Peyer's patch (tissue), 4 donors: ENCODE measurements around the gene CCDC38. TPM values are rescaled to one million over a fixed set of nuclear protein-coding genes. Genes with fewer than 3 reads are reported as not detected.

Experiments used
- DNase-seq, 3 donors: peaks; one replicate each; pipeline ENCODE4 v3.0.0-alpha.2; 2017 to 2019
- H3K27ac ChIP-seq, 4 donors: fragments of 200-600 bp; sonication (generic); one replicate each; pipeline ENCODE4 v1.5.1; 2016 to 2019
- H3K27me3 ChIP-seq, 2 donors: fragments of 200-600 bp; sonication (generic); one replicate each; pipeline ENCODE4 v1.5.1; 2019
- H3K36me3 ChIP-seq, 3 donors: fragments of 200-600 bp; sonication (generic); one replicate each; pipeline ENCODE4 v1.5.1; 2016 to 2019
- H3K4me1 ChIP-seq, 4 donors: fragments of 200-600 bp; sonication (generic); one replicate each; pipeline ENCODE4 v1.5.1; 2016 to 2019
- H3K4me3 ChIP-seq, 4 donors: fragments of 200-600 bp; sonication (generic); 1 replicate in 3 of 4; 2 replicates in 1 of 4; pipeline ENCODE4 v1.5.1; 2016 to 2019; ENCODE audit warnings: mild to moderate bottlenecking in 1 of 4
- H3K9me3 ChIP-seq, 4 donors: fragments of 200-600 bp; sonication (generic); one replicate each; pipeline ENCODE4 v1.5.1; 2016 to 2019; ENCODE audit warnings: mild to moderate bottlenecking in 1 of 4
- POLR2A ChIP-seq, 2 donors: fragments of 450-650 bp; IDR thresholded peaks; one replicate each; pipeline ENCODE4 v1.5.1; 2017; ENCODE audit warnings: antibody characterized with exemption in 2 of 2, mild to moderate bottlenecking in 2 of 2, moderate library complexity in 2 of 2
- total RNA-seq, 4 donors: library from RNA; depleted of rRNA; stranded (reverse); fragments of >200 nt; gene quantifications; one replicate each; pipeline ENCODE4 v1.1.0, GENCODE V29; 2016
- TF ChIP-seq, protein P1 (sequence below), 6 experiments: fragments of 450-650 bp in 4 of 6; fragments of 200-600 bp in 2 of 6; sonication (generic) in 1 of 6; IDR thresholded peaks; one replicate each; pipeline ENCODE4 v1.5.1; 2017 to 2019; ENCODE audit warnings: antibody characterized with exemption in 6 of 6, mild to moderate bottlenecking in 3 of 6, moderate library complexity in 1 of 6

Gene CCDC38
- total RNA-seq, 4 donors from 2014 or later = not detected

DNA sequence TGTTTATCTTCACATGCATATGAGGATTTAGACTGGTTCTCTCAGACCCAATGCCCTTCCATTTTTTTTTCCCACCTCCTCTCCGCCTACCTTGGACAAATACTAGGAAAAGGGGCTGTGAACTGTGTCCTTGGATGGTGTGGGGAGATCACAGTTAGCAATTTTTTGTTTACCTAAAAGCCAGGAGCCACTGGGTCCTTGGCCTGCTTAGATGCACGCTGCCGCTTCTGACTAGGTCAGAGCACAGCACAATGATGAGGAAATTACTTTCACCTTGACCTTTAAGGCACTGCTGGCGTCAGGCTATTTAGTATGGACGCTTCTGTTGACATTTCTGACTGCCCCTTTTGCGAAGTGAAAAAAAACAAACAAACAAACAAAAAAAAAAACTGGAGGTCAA is 1.9 kb downstream of the CCDC38 start:
- no peaks in the 10 kb centered on the region for H3K36me3 ChIP-seq
- H3K27me3 ChIP-seq = no peaks in the 10 kb centered on the region
- DNase-seq = no peak
- no peak overlapping the region for H3K27ac ChIP-seq
- H3K4me1 ChIP-seq = peaks cover 0 to 5% (median 0%) of the 10 kb centered on the region in 4 donors
- H3K9me3 ChIP-seq = no peaks in the 10 kb centered on the region
- TF ChIP-seq POLR2A (IDR thresholded peaks at IDR 0.05) = no peak
- TF ChIP-seq, protein P1, sequence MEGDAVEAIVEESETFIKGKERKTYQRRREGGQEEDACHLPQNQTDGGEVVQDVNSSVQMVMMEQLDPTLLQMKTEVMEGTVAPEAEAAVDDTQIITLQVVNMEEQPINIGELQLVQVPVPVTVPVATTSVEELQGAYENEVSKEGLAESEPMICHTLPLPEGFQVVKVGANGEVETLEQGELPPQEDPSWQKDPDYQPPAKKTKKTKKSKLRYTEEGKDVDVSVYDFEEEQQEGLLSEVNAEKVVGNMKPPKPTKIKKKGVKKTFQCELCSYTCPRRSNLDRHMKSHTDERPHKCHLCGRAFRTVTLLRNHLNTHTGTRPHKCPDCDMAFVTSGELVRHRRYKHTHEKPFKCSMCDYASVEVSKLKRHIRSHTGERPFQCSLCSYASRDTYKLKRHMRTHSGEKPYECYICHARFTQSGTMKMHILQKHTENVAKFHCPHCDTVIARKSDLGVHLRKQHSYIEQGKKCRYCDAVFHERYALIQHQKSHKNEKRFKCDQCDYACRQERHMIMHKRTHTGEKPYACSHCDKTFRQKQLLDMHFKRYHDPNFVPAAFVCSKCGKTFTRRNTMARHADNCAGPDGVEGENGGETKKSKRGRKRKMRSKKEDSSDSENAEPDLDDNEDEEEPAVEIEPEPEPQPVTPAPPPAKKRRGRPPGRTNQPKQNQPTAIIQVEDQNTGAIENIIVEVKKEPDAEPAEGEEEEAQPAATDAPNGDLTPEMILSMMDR (IDR thresholded peaks at IDR 0.05) = no peak
- H3K4me3 ChIP-seq = no peak overlapping the region

DNA sequence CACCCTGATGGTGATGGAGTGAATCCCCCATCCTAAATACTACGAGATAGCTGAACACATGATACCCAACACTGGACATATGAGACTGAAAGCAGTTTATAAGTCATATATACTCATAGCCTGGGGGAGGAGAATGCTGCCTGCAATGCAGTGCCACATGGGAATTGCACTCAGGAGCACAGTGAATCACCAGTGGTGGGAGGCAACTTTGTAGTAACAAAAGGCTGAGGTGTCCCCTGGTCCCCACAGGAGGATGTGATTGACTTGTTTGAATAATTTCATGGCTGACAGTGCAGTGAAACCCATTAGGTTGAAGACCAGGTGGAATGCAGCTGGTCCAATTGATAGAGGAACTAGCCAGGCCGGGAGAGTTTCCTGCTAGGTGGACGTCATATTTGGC is 20.2 kb downstream of the CCDC38 start:
- H3K36me3 ChIP-seq = no peaks in the 10 kb centered on the region
- no peaks in the 10 kb centered on the region for H3K4me1 ChIP-seq
- H3K27me3 ChIP-seq = no peaks in the 10 kb centered on the region
- TF ChIP-seq, protein P1 (IDR thresholded peaks at IDR 0.05) = no peak
- no peak for TF ChIP-seq POLR2A (IDR thresholded peaks at IDR 0.05)
- no peak overlapping the region for H3K27ac ChIP-seq
- no peaks in the 10 kb centered on the region for H3K9me3 ChIP-seq
- no peak for DNase-seq
- no peak overlapping the region for H3K4me3 ChIP-seq

DNA sequence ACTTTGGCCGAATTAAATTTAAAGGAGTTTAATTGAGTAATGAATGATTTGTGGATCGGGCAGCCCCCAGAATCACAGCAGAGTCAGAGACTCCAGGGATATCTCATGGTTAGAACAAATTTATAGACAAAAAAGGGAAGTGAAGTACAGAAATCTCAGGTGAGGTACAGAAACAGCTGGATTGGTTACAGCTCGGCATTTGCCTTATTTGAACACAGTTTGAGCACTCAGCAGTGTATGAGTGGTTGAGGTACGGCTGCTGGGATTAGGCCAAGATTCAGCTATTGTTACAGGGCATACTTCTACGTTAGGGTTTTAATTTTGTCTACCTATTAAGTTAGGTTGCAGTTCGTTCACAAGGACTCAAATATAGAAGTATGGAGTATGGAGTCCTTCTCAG is 23.3 kb downstream of the CCDC38 start:
- no peak for DNase-seq
- TF ChIP-seq, protein P1 (IDR thresholded peaks at IDR 0.05) = no peak
- TF ChIP-seq POLR2A (IDR thresholded peaks at IDR 0.05) = no peak
- H3K9me3 ChIP-seq = no peaks in the 10 kb centered on the region
- no peak overlapping the region for H3K4me3 ChIP-seq
- no peaks in the 10 kb centered on the region for H3K4me1 ChIP-seq
- H3K36me3 ChIP-seq = no peaks in the 10 kb centered on the region
- no peak overlapping the region for H3K27ac ChIP-seq
- H3K27me3 ChIP-seq = no peaks in the 10 kb centered on the region

DNA sequence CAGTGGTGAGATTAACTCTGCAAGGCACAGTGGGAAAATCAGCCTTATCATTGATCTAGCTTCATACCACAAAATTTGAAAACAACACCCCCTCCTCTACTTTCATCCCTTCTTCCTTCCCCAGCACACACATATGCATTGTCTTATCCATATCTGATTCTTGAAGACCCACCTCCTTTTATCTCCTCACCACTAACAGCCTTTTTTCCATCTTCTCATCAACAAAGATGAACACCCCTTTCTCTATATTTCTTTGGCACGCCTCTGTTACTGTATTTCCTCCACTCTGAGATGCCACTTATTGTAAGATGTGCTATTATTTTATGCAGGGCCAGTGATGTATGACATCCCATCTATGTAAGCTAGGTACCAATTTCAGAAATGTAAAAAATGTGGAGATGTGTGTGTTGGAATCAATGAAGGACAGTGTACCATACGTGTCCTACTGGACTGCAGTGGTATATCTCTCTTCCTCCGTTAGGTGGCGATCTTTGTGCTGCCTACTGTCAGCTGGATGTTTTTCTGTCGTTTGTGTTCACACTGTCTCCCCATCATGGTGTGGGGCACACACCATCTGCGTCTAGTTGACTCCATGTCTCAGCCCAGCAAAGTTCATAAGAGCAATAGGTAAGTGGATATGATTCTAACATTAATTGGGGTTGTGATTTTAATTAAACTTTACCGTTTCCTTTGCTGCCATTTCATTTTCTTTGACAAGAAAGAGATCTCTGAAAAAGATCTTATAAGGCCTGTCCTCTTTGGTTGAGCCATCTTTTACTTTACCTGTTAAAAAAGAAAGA is 24.0 kb downstream of the CCDC38 start:
- no peak for TF ChIP-seq POLR2A (IDR thresholded peaks at IDR 0.05)
- TF ChIP-seq, protein P1 (IDR thresholded peaks at IDR 0.05) = peak; percentile 51 to 85 (median 78)
- Histone ChIP-seq H3K27me3 (no peaks in the 10 kb centered on the region), H3K27ac (no peak overlapping the region), H3K4me1 (no peaks in the 10 kb centered on the region), H3K36me3 (no peaks in the 10 kb centered on the region), H3K9me3 (no peaks in the 10 kb centered on the region), H3K4me3 (no peak overlapping the region)
- peak in 2 of 3 donors; percentile 29 to 65 for DNase-seq

DNA sequence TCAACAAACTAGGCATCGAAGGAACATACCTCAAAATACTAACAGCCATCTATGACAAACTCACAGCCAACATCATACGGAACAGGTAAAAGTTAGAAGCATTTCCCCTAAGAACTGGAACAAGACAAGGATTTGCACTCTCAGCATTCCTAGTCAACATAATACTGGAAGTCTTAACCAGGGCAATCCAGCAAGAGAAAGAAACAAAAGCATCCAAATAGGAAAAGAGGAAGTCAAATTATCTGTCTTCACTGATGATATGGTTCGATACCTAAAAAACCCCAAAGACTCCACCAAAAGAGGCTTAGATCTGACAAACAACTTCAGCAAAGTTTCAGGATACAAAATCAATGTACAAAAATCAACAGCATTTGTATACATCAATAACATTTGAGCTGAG is 32.5 kb downstream of the CCDC38 start:
- no peaks in the 10 kb centered on the region for H3K9me3 ChIP-seq
- no peak for DNase-seq
- H3K4me1 ChIP-seq = no peaks in the 10 kb centered on the region
- H3K27me3 ChIP-seq = no peaks in the 10 kb centered on the region
- TF ChIP-seq, protein P1 (IDR thresholded peaks at IDR 0.05) = no peak
- no peak for TF ChIP-seq POLR2A (IDR thresholded peaks at IDR 0.05)
- H3K4me3 ChIP-seq = no peak overlapping the region
- H3K36me3 ChIP-seq = no peaks in the 10 kb centered on the region
- H3K27ac ChIP-seq = no peak overlapping the region
